ENCODE data around the gene BFAR.
"Not testable (repeated sequence)": the region's sequence is repeated elsewhere in the genome, so short reads cannot be mapped to it uniquely, and the experiment has no call there.

BFAR gene

DNA sequence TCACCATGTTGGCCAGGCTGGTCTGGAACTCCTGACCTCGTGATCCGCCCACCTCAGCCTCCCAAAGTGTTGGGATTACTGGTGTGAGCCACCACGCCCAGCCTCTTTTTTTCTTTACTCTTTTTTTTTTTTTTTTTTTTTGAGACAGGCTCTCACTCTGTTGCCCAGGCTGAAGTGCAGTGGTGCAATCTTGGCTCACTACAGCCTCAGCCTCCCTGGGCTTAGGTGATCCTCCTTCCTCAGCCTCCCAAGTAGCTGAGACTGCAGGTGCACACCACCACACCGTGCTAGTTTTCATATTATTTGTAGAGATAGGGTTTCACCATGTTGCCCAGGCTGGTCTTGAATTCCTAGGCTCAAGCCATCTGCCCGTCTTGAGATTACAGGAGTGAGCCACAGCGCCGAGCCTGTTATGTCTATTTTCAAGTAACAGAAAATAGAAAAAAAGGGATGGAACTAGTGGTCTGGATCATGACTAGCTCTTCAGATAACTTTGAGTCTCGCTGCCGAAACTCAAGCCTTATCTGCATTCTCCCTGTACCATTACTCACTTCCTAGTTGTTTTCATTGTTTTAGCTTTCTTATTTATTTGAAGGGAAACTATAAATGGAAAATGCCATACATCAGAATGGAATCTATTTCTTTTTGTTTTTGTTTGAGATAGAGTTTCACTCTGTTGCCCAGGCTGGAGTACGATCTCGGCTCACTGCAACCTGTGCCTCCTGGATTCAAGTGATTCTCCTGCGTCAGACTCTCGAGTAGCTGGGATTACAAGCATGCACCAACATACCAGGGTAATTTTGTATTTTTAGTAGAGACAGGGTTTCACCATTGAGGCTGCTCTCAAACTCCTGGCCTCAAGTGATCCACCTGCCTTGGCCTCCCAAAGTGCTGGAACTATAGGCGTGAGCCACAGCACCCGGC lies 53.4 kb downstream of the BFAR start:
- intact Hi-C loops (cut with micrococcal nuclease); H3K27ac Mint-ChIP-seq; H3K4me1 Mint-ChIP-seq (ENCODE audit: low read depth); H3K9me3 Mint-ChIP-seq; H3K36me3 Mint-ChIP-seq (ENCODE audit: low read depth); H3K4me3 Mint-ChIP-seq; H3K27me3 Mint-ChIP-seq: not testable (repeated sequence)

DNA sequence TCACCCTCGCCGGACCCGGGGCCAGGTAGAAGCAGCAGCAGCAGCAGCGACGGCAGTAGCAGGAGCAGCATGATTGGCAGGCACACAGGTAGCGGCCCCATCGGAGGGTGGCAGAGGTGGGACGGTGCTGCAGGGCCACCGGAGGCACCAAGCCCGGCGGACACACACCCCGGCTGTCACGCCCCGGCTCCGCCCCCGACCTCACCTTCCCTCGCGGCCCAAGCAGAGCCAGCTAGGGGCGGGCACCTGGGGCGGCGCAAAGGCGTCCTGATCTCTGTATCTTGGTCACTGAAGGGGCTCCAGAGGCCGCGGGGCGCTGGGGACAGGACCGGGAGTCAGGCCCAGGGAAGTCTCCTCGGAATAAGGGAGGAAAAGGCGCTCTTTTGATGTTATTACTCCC lies 61.4 kb downstream of the BFAR start, which contains the start of gene PLA2G10:
TSS of gene PLA2G10 (minus strand) at position 180 of the 400 bp plus-strand sequence. CDS start at position 101, 79 bp downstream.
- intact Hi-C loops (cut with micrococcal nuclease): not testable (repeated sequence)

DNA sequence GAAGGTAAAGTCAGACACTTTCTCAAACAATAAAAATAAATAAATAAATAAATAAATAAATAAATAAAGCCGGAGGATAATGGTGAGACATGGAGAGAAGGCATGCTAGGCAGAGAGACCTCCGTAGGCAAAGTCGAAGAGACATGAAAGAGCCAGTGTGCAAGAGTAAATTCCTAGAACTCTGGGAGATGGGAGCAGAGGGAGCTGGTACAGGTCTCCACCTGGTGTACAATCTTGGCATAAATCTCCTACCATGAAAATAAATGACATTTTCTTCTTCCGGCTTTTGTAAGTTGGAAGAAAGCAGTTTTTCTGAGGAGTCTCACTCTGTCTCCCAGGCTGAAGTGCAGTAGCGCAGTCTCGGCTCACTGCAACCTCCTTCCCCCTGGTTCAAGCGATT lies 69.1 kb downstream of the BFAR start:
- H3K4me1 Mint-ChIP-seq (ENCODE audit: low read depth); H3K9me3 Mint-ChIP-seq; H3K4me3 Mint-ChIP-seq; H3K36me3 Mint-ChIP-seq (ENCODE audit: low read depth); H3K27me3 Mint-ChIP-seq; intact Hi-C loops (cut with micrococcal nuclease); H3K27ac Mint-ChIP-seq: not testable (repeated sequence)

More for the DNA sequence above, 61.4 kb downstream of the BFAR start, which contains the start of gene PLA2G10:
- not testable (repeated sequence) for H3K9me3 Mint-ChIP-seq; H3K27me3 Mint-ChIP-seq; H3K4me1 Mint-ChIP-seq (ENCODE audit: low read depth); H3K36me3 Mint-ChIP-seq (ENCODE audit: low read depth); H3K27ac Mint-ChIP-seq; H3K4me3 Mint-ChIP-seq

DNA sequence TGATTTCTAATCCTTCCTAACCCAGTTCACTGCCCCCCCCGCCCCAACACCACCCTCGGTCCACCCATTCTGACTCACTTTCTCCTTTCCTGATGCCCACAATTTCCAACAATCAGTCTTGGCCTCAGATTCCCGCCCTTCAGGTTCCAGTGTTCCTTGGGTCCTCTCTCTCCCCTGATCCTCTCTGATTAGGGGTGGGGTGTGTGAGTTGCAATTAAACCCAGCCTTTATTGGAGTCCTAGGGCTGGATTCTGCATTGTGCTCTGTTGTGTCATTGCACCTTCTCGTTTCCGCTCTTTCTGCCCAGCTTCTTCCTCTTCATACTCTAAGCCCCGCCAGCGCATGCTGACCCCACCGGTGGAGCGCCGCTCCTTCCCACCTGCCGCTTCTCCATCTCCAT lies 69.9 kb downstream of the BFAR start:
- H3K9me3 Mint-ChIP-seq; H3K4me1 Mint-ChIP-seq (ENCODE audit: low read depth); H3K27me3 Mint-ChIP-seq; intact Hi-C loops (cut with micrococcal nuclease); H3K36me3 Mint-ChIP-seq (ENCODE audit: low read depth); H3K4me3 Mint-ChIP-seq; H3K27ac Mint-ChIP-seq: not testable (repeated sequence)

DNA sequence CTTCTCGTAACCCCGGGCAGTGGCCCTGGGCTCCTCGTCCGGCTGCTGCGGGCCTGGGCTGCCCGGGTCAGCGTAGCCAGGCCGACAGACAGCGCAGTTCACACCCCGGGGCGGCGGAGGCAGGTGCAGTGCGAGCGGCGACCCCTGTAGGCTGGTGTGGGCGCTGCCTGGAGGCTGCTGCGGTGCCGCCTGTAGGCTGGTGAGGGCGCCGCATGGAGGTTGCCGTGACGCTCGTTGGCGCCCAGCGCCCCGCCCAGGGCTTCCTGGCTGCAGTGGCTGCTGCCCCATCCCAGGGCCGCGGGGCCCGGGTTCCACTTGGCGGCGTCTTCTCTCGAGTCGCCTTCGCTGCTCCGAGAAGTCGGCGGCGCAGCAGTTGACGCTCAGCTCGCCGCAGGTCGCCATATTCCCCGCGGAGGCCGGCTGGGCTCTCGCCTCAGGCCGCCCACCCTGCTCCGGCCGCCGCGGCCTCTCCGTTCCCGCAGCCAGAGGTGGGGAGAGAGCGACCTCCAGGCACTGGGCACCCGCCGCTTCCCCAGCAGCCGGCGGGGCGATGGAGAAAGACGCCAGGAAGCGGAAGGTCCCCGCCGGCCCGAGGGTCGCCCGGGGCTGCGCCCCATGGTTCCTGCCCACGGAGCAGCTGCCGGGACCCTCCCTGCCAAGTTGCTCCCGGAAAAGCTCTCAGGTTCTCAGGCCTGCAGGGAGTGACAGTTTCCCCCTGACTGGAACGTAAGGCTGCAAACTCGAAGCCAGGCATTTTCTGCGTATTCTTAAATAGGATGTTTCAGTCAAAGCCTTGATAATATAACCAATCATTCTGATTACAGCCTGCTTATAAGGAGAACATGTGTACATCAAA lies 70.6 kb downstream of the BFAR start, which contains the start of gene NPIPA3:
TSS of gene NPIPA3 (plus strand) at position 256 of the 856 bp plus-strand sequence. CDS start 5,533 bp downstream, outside the sequence.
- H3K36me3 Mint-ChIP-seq (ENCODE audit: low read depth); H3K9me3 Mint-ChIP-seq; H3K4me3 Mint-ChIP-seq; H3K4me1 Mint-ChIP-seq (ENCODE audit: low read depth); intact Hi-C loops (cut with micrococcal nuclease); H3K27ac Mint-ChIP-seq; H3K27me3 Mint-ChIP-seq: not testable (repeated sequence)
